ENCODE data around the gene PSMD12. TPM values are rescaled to one million over a fixed set of nuclear protein-coding genes. Genes with fewer than 3 reads are reported as not detected.

Gene PSMD12
- polyA plus RNA-seq, 1 experiment = 12.8 TPM

DNA sequence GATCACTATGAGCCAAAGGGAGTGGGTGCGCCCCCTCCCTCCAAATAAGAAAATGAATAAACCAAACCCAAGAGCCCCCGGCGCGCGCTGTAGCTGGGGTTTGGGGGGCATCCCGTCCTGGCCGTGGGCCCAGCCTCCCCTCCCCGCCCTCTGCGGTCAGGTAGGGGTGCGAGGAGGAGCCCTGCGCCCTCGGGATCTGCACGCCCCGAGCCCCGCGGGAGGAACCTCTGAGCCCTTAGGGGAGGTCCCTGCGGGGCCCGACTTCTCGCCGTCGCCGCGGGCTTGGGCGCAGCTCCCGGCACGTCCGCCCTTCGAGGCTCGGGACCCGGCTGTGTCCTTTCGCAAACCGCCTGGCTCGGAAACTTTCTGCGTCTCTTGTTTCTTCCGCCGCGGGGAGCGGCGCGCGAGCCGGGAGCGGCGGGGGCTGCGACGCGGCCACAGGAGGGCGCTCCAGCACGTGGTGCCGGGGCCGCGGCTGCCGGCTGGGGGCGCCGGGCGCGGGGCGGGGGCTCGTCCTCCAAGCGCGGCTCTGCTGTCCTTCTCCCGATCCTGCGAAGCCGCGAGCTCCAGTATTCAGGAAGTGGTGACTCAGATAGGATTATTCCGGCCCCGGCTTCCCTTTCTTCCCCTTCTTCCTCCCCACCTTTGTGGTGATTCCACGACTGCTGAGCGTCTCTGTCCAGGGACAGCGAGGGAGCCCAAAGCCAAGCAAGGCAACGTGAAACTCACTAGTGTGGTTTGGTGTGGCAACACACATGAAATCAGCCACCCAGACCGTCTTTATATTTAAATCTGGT is 12.3 kb upstream of the PSMD12 start:
- no peak for DNase-seq (ENCODE audit: low read depth)
- ChIA-PET POLR2A (no interaction called here), CTCF (interaction anchor here (0.8 to 3.3 kb wide), 34 partner anchors 9 to 327 kb away, joined by 3 to 58 read pairs (median 6); partner anchors contain the start of gene PSMD12)
- TF ChIP-seq, protein P1, sequence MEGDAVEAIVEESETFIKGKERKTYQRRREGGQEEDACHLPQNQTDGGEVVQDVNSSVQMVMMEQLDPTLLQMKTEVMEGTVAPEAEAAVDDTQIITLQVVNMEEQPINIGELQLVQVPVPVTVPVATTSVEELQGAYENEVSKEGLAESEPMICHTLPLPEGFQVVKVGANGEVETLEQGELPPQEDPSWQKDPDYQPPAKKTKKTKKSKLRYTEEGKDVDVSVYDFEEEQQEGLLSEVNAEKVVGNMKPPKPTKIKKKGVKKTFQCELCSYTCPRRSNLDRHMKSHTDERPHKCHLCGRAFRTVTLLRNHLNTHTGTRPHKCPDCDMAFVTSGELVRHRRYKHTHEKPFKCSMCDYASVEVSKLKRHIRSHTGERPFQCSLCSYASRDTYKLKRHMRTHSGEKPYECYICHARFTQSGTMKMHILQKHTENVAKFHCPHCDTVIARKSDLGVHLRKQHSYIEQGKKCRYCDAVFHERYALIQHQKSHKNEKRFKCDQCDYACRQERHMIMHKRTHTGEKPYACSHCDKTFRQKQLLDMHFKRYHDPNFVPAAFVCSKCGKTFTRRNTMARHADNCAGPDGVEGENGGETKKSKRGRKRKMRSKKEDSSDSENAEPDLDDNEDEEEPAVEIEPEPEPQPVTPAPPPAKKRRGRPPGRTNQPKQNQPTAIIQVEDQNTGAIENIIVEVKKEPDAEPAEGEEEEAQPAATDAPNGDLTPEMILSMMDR (IDR thresholded peaks at IDR 0.05; ENCODE audit: insufficient read depth, low read depth, low read length) = peak; percentile 42
- H3K4me3 ChIP-seq (ENCODE audit: low read depth, low read length) = peak overlapping the region; percentile 88
- H3K27me3 ChIP-seq (ENCODE audit: control insufficient read depth, insufficient read depth, low read length) = no peaks in the 10 kb centered on the region
- H3K36me3 ChIP-seq (ENCODE audit: control insufficient read depth, insufficient read depth, low read length) = no peaks in the 10 kb centered on the region

DNA sequence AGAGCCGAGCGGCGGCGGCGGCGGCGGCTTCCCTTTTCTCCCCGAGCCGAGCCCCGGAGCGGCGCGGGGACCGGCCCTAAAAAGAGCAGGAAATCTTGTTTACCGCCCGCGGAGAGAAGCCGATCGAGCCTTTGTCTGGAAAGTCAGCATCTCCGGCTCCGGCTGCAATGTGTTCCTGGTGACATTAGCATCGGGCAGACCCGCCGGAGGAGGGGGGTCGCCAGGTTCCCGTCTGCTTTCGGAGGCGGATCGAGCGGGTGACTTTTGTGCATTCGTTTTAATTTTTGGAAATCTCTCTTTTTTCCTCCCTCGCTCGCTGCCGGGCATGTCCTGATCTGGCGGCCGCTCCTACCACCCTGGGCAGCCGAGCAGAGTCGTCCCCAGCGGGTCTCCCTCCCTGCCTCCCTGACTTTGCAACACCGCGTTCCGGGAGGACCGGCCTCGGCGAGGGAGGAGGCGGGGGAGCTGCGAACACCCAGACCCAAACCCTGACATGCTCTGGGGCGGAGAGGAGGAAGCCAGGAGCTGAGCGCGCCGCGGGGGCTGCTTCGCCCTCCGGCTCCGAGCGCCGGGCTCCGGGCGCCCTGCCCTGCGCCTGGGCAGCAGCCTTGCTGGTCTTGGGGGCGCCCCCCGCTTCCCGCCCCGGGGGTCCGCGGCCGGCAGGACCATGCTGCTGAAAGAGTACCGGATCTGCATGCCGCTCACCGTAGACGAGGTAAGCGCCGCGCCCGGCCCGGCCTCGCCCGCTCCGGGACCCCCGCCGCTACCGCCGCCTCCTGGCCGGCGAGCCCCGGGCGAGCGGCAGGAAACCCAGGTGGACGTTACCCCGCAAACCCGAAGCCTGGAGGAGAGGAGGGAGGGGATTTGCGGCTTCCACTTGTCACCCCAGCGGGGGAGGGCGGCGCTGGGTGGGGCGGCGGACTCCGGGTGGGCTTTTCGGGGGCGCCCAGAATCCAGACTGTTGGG is 11.4 kb upstream of the PSMD12 start:
- H3K36me3 ChIP-seq (ENCODE audit: control insufficient read depth, insufficient read depth, low read length) = no peaks in the 10 kb centered on the region
- no peak for DNase-seq (ENCODE audit: low read depth)

DNA sequence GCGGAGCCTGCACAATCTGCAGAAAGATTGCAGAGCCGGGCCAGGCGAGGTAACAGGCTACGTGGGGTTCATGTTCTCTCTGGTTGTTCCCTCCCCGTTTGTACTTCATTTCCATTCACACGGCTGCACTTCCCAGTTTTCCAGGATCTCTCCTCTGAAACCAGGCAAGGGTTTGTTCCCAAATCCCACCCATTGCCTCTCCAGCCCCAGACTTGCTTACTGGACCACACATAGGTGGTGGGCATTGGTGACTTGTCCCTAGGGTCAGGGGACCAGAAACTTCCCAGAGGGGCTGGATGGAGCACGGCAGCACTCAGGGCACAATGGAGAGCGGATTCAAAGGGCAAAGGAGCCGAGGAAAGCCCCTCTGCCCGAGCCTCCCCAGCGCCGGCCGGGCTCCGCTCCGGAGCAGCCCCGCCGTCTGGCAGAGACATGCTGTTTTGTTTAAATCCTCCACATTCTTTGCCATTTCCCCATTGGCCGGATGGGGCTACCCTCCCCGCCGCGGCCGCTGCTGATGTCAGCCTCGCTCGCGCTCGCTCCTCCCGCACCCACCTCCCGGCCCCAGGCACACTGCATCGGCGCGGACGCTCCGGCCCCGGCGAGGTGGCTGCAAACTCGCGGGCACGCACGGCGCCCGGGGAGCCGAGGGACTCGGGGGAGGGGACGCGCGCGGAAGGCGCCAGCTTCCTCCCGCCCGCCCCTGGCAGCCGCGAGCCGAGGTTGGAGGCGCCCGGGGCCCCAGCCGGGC is 10.5 kb upstream of the PSMD12 start, which contains the start of gene PITPNC1:
PITPNC1 (plus strand) TSS at position 545 of the 751 bp plus-strand sequence.
- no peaks in the 10 kb centered on the region for H3K36me3 ChIP-seq (ENCODE audit: control insufficient read depth, insufficient read depth, low read length)
- CTCF ChIA-PET = interaction anchor here (0.6 to 3.3 kb wide), 16 partner anchors 10 to 314 kb away, joined by 3 to 58 read pairs (median 13); partner anchors contain the start of gene PSMD12
- TF ChIP-seq, protein P1 (IDR thresholded peaks at IDR 0.05; ENCODE audit: insufficient read depth, low read depth, low read length) = 0 out of 2 replicates have a peak, but pooled peaks have one; percentile 2
- H3K27me3 ChIP-seq (ENCODE audit: control insufficient read depth, insufficient read depth, low read length) = no peaks in the 10 kb centered on the region
- peak; percentile 46 for DNase-seq (ENCODE audit: low read depth)
- peak within 1 kb of the TSS; percentile 88 for H3K4me3 ChIP-seq (ENCODE audit: low read depth, low read length)
- POLR2A ChIA-PET = interaction anchor here (0.6 kb wide), 1 partner anchor 251 kb away, joined by 3 read pairs; no protein-coding TSS in a partner anchor

More for the DNA sequence above, 11.4 kb upstream of the PSMD12 start:
- ChIA-PET POLR2A (no interaction called here), CTCF (interaction anchor here (0.6 to 3.3 kb wide), 26 partner anchors 9 to 328 kb away, joined by 3 to 58 read pairs (median 7); partner anchors contain the start of gene PSMD12)
- Histone ChIP-seq H3K4me3 (ENCODE audit: low read depth, low read length) (peak overlapping the region; percentile 88), H3K27me3 (ENCODE audit: control insufficient read depth, insufficient read depth, low read length) (no peaks in the 10 kb centered on the region)
- TF ChIP-seq, protein P1 (IDR thresholded peaks at IDR 0.05; ENCODE audit: insufficient read depth, low read depth, low read length) = peak; percentile 32

DNA sequence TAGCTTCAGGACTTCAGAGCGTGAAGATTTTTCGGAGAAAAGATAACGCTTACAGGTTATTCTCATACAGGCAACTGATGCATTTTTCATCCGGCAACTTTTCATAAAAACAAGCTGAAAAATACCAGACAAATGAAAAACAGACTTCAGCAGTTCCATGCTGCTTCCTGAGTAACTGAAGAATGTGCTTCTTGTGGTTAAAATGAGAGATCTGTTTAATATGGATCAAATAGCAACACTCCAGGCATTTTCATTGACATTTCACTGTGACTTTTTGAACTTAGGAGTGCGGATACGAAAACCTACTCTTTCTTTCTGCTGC is 10.0 kb upstream of the PSMD12 start:
- ChIA-PET POLR2A (interaction anchor here (0.6 kb wide), 1 partner anchor 251 kb away, joined by 3 read pairs; no protein-coding TSS in a partner anchor), CTCF (interaction anchor here (0.8 to 2.8 kb wide), 13 partner anchors 10 to 313 kb away, joined by 3 to 33 read pairs (median 8); partner anchors contain the start of gene PSMD12)
- TF ChIP-seq, protein P1 (IDR thresholded peaks at IDR 0.05; ENCODE audit: insufficient read depth, low read depth, low read length) = no peak
- H3K4me3 ChIP-seq (ENCODE audit: low read depth, low read length) = peak overlapping the region; percentile 88
- no peaks in the 10 kb centered on the region for H3K36me3 ChIP-seq (ENCODE audit: control insufficient read depth, insufficient read depth, low read length)
- H3K27me3 ChIP-seq (ENCODE audit: control insufficient read depth, insufficient read depth, low read length) = no peaks in the 10 kb centered on the region
- DNase-seq (ENCODE audit: low read depth) = peak; percentile 61

Measured in BJ (cell line).